SK-N-MC (cell line): ENCODE results near the gene ADAMTS12.

Experiments used
- DNase-seq: peaks from one replicate; pipeline ENCODE4 v3.0.0-alpha.2; 2011; ENCODE audit warnings: low read depth, low spot score
- H3K27ac ChIP-seq: fragments of 200-600 bp; sonication (generic); 2 replicates; pipeline ENCODE4 v1.5.1; 2016; ENCODE audit warnings: mixed run types
- H3K36me3 ChIP-seq: fragments of 200-600 bp; sonication (generic); 2 replicates; pipeline ENCODE4 v1.6.1; 2017; ENCODE audit warnings: antibody characterized with exemption, low read length, mixed read lengths; ENCODE audit not compliant: insufficient read depth
- H3K4me3 ChIP-seq: fragments of 200-600 bp; sonication (generic); 2 replicates; pipeline ENCODE4 v1.5.1; 2016
- H3K9ac ChIP-seq: fragments of 200-600 bp; sonication (generic); 2 replicates; pipeline ENCODE4 v1.8.0; 2017; ENCODE audit warnings: mixed run types, mixed read lengths; ENCODE audit not compliant: insufficient read length
- H3K9me3 ChIP-seq: fragments of 200-600 bp; sonication (generic); 2 replicates; pipeline ENCODE4 v1.6.1; 2017; ENCODE audit warnings: low read depth, mild to moderate bottlenecking, antibody characterized with exemption, low read length, moderate library complexity, mixed read lengths
- EZH2 ChIP-seq: fragments of 200-600 bp; sonication (generic); IDR thresholded peaks from one replicate; pipeline ENCODE4 v1.6.1; 2017; ENCODE audit warnings: antibody characterized with exemption
- FOXP2 ChIP-seq: optimal IDR thresholded peaks from 2 replicates; pipeline ENCODE3; 2011; ENCODE audit warnings: mild to moderate bottlenecking, moderate library complexity; ENCODE audit not compliant: insufficient read depth; ENCODE audit errors: extremely low read length, control extremely low read depth
- POLR2AphosphoS5 ChIP-seq: IDR thresholded peaks from 2 replicates; pipeline ENCODE4 v1.6.1; 2012; ENCODE audit warnings: mild to moderate bottlenecking, low read depth, low read length, borderline replicate concordance

The ADAMTS12 gene, protein sequence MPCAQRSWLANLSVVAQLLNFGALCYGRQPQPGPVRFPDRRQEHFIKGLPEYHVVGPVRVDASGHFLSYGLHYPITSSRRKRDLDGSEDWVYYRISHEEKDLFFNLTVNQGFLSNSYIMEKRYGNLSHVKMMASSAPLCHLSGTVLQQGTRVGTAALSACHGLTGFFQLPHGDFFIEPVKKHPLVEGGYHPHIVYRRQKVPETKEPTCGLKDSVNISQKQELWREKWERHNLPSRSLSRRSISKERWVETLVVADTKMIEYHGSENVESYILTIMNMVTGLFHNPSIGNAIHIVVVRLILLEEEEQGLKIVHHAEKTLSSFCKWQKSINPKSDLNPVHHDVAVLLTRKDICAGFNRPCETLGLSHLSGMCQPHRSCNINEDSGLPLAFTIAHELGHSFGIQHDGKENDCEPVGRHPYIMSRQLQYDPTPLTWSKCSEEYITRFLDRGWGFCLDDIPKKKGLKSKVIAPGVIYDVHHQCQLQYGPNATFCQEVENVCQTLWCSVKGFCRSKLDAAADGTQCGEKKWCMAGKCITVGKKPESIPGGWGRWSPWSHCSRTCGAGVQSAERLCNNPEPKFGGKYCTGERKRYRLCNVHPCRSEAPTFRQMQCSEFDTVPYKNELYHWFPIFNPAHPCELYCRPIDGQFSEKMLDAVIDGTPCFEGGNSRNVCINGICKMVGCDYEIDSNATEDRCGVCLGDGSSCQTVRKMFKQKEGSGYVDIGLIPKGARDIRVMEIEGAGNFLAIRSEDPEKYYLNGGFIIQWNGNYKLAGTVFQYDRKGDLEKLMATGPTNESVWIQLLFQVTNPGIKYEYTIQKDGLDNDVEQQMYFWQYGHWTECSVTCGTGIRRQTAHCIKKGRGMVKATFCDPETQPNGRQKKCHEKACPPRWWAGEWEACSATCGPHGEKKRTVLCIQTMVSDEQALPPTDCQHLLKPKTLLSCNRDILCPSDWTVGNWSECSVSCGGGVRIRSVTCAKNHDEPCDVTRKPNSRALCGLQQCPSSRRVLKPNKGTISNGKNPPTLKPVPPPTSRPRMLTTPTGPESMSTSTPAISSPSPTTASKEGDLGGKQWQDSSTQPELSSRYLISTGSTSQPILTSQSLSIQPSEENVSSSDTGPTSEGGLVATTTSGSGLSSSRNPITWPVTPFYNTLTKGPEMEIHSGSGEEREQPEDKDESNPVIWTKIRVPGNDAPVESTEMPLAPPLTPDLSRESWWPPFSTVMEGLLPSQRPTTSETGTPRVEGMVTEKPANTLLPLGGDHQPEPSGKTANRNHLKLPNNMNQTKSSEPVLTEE (N-terminal part only)

DNA sequence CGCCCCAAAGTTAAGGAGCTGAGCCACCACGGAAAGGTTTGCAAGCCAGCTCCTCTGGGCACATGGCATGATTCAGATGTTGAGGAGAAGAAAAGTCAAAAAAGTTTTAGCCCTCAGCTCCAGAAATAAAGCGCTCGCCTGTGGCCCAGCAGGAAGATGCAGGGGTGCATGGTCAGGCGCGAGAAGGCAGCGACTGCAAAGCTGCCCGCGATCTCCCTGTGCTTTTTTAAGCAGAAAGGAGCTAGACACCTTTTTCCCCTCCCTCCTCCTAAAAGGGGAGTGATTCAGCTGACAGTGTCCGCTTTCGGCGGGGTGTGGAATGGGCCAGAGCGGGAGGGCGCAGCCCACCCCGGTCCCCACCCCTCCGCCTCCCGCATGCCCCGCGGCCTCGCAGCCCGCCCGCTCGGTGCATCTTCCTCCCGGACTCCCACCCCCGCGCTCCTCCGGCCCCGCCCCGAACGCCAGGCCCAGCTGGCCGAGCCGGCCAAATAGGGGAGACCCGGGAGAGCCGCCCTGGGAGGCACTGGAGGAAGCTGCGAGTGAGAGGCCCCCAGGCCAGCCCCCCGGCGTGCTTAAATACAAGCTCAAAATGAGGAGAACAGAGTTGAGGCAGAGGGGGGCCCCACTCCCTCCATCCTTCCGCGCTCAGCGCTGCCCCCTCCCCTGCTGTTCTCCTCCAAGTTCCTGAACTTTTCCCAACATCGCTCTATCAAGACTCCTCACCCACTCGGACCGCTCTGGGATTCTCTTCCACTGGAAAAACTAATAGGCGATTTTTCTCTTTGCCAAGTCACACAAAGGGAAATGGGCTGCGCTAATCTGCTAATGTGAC lies at the start of gene ADAMTS12:
ADAMTS12 (minus strand) TSS at position 203 of the 832 bp plus-strand sequence; CDS start at position 69, 134 bp downstream.
- Histone ChIP-seq H3K9ac (no peak within 1 kb of the TSS), H3K4me3 (no peak within 1 kb of the TSS), H3K36me3 (no peaks in the 10 kb centered on the region), H3K9me3 (no peaks in the 10 kb centered on the region), H3K27ac (no peak within 1 kb of the TSS)
- TF ChIP-seq FOXP2 = no peak
- no peak for TF ChIP-seq POLR2AphosphoS5
- no peak for TF ChIP-seq EZH2
- no peak for DNase-seq

DNA sequence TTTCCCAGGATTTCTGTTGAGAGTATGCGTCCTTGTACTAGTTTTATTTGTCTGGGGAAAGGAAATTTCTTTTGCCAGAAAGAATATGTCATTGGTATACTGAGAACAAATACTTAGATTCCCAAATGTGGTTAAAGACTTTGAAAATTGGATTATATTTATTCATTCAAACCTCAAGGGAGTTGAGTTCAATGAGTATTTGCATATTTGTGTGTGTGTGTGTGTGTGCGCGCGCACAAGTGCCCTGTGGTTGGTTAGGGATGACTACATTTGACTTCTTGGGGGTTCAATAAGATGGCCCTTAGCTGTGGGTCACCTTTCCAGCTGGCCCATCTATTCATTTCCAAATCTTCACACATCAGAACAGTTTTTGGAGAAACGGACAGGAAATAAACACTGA lies 49.3 kb upstream of the ADAMTS12 start:
- no peak for TF ChIP-seq POLR2AphosphoS5
- TF ChIP-seq FOXP2 = no peak
- TF ChIP-seq EZH2 = no peak
- H3K9me3 ChIP-seq = no peaks in the 10 kb centered on the region
- H3K36me3 ChIP-seq = no peaks in the 10 kb centered on the region
- DNase-seq = no peak
- no peak overlapping the region for H3K9ac ChIP-seq
- no peak overlapping the region for H3K27ac ChIP-seq
- H3K4me3 ChIP-seq = no peak overlapping the region

DNA sequence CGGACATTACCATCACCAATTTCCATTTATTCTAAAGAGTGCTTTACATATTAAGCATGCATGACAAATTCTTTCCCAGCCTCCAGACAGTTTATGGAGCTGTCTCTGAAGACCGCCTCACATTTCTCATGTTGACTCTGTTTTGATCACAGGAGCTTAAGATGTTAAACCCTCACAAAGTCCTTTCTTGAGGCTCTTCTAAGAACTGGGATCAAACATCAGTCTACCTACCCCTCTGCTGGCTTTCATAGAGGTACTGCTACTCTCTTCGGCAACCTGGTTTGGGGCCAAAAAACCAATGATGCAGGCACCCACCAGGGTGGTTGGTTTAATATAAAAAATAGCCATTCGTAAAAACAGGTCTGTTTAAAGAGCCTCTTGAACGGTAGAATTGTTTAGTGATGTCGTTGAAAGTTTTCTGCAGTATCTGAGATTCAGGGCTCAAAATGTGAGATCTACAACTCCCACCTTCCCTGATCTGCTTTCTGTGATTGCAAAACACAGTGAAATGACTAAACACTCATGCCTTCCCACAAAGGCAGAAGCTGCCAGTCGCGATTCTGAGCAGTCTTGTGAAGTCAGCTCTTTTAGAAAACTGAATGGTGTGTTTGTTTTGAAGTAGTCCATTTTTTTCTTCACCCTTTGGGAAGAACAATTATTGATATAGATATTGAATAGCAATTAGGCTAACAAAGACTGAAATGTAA lies 47.9 kb upstream of the ADAMTS12 start:
- no peak overlapping the region for H3K27ac ChIP-seq
- TF ChIP-seq POLR2AphosphoS5 = no peak
- TF ChIP-seq FOXP2 = no peak
- no peak for TF ChIP-seq EZH2
- DNase-seq = no peak
- H3K9me3 ChIP-seq = no peaks in the 10 kb centered on the region
- no peak overlapping the region for H3K9ac ChIP-seq
- no peaks in the 10 kb centered on the region for H3K36me3 ChIP-seq
- no peak overlapping the region for H3K4me3 ChIP-seq

DNA sequence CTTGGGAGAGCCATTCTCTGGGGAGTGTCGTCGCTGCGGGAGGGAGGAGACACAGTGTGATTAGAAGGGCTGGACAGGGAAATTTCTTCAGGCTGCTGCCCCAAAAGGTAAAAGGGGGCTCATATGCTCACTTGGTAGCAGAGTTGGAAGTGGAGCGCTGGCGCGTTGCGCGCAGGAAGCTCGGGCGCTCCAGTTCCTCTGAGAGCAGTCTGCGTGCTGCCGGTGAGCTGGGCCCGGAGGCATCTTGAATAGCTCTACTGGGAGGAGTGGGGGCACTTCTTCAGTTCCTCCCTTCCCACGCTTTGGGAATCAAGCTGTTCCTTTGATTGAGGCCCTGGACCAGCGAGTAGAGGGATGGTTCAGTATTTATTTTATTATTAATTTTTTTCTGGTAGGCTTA lies 47.1 kb upstream of the ADAMTS12 start:
- H3K36me3 ChIP-seq = no peaks in the 10 kb centered on the region
- no peak overlapping the region for H3K9ac ChIP-seq
- H3K27ac ChIP-seq = no peak overlapping the region
- H3K4me3 ChIP-seq = no peak overlapping the region
- no peak for DNase-seq
- H3K9me3 ChIP-seq = no peaks in the 10 kb centered on the region
- no peak for TF ChIP-seq POLR2AphosphoS5
- no peak for TF ChIP-seq FOXP2
- no peak for TF ChIP-seq EZH2

DNA sequence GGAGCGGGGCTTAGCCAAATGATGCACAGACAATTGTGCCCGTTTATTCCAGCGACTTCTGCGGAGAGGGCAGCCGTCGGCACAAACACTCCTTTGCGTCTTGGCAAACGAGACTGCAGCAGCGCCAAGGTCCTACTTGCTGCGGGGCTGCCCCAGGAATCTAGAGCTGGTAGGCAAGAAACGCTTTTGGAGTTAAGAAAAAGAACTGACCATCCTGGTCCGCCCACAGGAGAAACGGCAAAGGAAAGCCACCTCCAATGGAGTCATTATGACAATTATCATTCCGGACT lies 46.7 kb upstream of the ADAMTS12 start:
- no peak overlapping the region for H3K4me3 ChIP-seq
- no peak overlapping the region for H3K9ac ChIP-seq
- no peaks in the 10 kb centered on the region for H3K9me3 ChIP-seq
- DNase-seq = no peak
- TF ChIP-seq EZH2 = no peak
- no peak for TF ChIP-seq POLR2AphosphoS5
- TF ChIP-seq FOXP2 = no peak
- H3K36me3 ChIP-seq = no peaks in the 10 kb centered on the region
- no peak overlapping the region for H3K27ac ChIP-seq

DNA sequence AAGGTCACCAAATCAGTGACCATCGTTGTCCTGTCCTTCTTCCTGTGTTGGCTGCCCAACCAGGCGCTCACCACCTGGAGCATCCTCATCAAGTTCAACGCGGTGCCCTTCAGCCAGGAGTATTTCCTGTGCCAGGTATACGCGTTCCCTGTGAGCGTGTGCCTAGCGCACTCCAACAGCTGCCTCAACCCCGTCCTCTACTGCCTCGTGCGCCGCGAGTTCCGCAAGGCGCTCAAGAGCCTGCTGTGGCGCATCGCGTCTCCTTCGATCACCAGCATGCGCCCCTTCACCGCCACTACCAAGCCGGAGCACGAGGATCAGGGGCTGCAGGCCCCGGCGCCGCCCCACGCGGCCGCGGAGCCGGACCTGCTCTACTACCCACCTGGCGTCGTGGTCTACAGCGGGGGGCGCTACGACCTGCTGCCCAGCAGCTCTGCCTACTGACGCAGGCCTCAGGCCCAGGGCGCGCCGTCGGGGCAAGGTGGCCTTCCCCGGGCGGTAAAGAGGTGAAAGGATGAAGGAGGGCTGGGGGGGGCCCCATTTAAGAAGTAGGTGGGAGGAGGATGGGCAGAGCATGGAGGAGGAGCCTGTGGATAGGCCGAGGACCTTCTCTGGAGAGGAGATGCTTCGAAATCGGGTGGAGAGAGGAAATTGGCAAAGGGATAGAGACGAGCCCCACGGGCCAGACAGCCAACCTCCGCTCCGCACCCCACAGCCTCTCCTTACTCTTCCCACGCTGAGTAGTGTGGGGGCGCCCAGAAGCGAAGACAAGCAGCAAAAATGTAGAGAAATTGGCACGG lies 46.1 kb upstream of the ADAMTS12 start:
- H3K4me3 ChIP-seq = no peak overlapping the region
- no peak overlapping the region for H3K9ac ChIP-seq
- H3K9me3 ChIP-seq = no peaks in the 10 kb centered on the region
- H3K27ac ChIP-seq = no peak overlapping the region
- no peaks in the 10 kb centered on the region for H3K36me3 ChIP-seq
- no peak for DNase-seq
- TF ChIP-seq EZH2 = no peak
- no peak for TF ChIP-seq POLR2AphosphoS5
- no peak for TF ChIP-seq FOXP2
